ENCODE measurements around the gene LRRC63.
"Not testable (repeated sequence)": the region's sequence is repeated elsewhere in the genome, so short reads cannot be mapped to it uniquely, and the experiment has no call there.

LRRC63 gene, protein sequence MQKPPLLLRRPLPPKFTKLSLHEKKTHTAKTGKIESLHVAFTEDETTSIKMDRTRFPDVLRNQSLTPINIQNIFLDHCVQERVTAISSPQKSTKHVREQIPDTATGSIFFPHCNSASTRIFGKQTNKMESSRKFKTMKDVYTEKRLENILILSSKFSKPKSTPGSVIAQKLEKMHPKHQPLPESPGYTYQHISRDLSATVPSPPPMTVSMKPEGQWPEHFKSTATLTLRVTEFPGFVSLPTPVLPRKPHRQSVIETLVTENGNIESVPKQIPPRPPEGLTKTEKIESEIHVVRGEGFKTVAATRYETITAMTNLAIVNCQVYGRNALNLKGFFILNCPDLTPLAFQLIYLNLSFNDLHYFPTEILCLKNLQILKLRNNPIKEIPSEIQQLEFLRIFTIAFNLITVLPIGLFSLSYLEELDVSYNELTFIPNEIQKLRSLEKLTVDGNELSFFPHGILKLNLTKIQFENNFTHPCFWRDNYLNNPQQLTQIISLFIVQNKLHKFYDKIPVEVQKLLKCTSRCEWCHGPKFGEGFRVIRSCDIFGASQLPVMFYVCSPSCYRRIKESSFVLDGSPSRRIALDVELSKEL

DNA sequence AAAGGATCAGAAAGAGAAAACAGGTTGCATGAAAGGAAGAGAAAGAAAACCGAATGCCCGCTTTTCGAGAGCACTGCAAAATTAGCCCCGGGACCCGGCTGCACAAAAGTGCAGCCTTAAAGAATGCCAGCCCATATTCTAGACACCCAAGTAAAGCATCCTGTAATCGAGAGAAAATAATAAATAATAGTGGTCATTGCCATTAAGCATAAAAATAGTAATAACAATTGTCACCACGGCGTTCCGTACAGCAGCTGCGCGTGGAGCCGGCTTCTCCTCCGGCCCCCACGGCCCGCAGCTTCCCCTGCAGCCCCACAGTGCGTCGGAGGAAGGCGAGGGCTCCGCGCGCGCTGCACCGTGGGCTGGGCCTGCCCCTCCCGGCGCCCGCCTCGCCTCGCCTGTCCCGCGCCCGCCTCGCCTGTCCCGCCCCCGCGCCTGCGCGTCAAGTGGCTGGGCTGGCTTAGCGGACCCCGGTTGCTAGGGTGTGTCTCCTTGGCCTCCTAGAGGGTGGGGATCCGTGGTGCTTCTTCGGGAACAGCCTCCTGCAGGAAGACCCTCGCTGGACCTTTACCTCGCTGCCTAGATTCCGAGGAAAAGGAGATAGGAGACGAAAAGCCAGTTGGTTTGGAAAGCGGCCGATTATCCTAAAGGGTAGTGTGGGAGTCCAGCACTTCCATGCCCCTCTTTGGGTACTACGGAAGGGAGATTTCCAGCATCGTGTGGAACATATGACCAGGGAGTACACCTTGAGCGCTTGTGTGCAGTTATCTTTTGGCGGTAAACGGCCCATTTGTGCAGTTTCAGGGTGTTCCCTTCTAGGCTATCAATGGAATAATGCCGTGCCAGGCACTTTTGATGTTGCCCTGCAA is at the start of gene LRRC63:
Gene LRRC63, plus strand, starts transcription at position 446 of the 869 bp plus-strand sequence. CDS start 1,107 bp downstream, outside the sequence.
- DNase-seq (ENCODE audit: low read depth): peak; percentile 69

DNA sequence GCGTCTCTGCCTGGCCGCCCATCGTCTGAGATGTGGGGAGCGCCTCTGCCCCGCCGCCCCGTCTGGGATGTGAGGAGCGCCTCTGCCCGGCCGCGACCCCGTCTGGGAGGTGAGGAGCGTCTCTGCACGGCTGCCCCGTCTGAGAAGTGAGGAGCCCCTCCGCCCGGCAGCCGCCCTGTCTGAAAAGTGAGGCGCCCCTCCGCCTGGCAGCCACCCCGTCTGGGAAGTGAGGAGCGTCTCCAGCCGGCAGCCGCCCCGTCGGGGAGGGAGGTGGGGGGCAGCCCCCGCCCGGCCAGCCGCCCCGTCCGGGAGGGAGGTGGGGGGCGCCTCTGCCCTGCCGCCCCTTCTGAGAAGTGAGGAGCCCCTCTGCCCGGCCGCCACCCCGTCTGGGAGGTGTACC is 49.0 kb upstream of the LRRC63 start:
- DNase-seq (ENCODE audit: low read depth): not testable (repeated sequence)

DNA sequence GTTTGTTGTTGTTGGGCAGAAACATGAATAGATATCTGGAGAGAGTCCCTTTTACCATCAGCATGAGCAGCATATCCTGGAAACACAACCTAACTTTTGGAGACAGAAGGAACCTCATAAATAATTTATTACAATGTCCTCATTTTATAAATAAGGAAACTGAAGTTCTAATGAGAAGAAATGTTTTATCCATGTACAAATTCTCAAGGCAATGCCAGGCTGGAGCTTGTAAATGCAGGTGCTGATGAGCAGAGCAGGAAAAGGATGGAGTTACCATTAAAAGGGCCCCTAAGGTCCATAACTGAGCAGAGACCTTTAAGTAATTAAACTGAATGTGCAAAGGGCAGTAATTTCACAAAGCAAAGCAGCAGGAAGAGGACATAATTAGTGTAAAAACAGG is 47.1 kb upstream of the LRRC63 start:
- DNase-seq (ENCODE audit: low read depth): no peak

DNA sequence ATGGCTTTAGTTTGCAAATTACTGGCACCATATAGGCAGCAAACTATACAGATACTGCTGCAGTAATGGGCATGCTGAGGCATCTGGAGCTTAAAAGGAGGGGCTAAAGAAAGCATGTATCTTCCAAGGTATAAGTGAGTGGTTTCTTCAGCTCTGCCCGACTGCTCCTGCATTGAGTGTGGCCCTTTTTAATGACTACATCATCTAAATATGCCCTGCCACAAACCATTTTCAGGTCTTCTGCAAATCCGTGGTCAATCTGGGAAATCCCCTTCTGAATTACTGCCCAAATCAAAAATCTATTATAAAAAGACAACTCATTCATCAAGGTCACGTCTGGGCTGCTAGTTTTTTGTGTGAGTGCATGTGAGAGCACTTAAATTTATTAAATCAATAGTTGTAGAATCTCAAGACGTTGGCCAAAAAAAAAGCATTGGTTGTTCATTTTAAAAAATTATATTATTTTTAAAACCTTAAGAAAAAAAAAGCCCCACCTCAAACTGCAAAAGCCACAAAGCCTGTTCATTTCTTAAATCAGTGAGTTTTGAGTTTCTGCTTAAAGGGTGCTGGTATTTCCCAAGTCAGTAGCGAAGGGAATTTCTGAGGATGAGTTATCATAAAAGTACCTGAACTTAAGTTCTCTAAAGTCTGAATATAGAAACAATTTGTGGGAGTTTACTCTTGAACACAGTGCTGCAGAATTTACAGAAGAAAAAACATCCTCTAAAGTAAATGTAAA is 46.1 kb upstream of the LRRC63 start:
- DNase-seq (ENCODE audit: low read depth): no peak

DNA sequence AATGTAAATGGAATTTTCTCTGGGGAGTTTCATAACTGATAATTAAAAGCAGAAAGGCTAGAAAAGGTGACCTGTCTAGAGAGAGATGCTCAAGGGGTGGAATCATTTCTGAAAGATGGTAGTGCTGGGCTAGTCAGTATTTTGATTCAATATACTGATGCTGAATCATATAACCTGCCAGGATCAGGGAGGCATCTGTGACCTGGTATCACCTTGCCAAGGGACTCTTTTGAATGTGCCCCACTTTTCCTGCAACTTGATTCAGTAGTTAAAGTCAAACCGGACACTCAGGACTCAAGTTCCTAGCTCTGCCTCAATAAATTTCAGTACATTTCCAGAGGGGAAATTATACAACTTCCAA is 45.5 kb upstream of the LRRC63 start:
- no peak for DNase-seq (ENCODE audit: low read depth)

DNA sequence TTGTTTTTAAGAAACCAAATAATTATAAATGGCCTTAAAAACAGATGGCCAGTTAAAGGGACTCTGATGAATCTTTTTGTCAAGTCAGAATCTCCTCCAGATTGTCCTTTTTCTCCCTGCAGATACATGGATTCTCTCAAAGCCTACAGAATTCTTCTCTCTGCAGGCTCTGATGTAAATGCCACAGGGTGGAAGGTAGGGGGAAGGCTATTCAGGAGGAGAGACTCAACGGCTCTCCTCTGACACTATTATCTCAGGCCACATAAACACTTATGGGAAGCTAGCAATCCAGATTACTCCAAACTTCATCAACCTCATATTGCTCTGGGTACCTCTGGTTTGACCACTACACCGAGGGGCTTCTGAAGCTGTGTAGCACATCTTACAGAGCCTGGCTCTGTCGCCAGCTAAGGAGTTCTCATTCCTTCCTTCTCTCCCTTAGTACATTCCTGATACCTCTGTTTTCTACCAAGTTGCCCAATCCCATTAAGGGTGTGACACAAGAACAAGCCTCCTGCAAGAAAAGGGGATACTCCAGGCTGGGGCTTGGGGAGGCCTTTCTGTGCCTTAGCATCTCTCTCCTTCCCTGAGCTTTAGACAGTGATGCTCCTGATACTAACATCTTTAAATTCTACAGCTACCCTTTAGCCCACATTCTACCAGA is 44.6 kb upstream of the LRRC63 start:
- no peak for DNase-seq (ENCODE audit: low read depth)

DNA sequence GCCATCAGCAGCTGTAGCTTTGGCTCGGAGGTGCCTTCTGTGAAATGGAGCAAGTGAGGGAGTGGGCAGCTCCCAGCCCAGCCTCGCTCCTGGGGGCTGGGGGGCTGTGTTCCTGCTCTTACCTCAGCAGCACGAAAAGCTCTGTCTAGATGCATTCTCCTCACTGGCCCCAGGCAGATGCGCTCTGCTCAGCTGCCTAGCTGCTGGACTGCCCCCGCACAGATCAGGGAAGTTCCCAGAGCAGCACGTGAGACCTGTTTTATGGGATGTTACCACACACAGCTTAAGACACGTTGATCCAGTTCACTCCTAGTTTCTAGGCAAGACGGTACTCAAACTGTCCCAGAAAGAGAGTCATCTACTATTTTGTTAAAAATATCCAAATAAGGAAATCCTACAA is 43.4 kb upstream of the LRRC63 start:
- no peak for DNase-seq (ENCODE audit: low read depth)

DNA sequence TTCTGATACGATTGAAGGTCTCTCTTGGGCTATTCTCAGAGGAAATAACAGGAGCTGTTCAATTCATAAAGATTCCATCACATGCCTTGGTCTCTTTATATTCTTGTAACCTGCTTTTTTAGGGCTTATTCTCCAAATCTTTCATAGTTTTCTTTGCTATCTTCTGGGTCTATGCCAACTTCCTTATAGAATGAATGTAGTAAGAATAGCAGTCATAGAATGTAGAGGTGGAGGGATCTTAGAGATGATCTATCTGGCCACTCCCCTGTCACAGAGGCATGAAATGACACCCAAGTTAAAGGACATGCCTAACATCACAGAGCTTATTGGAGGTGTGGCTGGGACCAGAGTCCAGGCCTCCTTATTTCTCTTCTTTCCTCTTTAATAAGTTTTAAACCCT is 42.9 kb upstream of the LRRC63 start:
- DNase-seq (ENCODE audit: low read depth): no peak

DNA sequence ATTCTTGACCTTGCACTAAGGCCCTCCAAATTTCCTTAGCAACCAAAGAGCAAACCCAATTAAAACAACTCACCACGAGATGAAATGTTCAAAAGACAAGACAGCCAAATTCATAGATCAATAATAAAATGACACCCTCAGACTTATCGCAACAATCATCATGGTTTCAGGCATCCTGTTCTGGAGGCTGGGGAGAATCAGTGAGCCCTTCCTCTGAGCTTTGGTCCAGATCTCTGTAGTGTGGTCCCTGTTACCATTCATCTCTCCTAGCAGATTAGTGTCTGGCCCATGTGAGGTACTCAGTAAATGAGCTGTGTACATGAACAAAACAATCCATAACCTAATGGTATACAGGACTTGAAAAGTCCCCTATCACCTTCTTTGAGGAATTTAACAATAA is 42.0 kb upstream of the LRRC63 start:
- no peak for DNase-seq (ENCODE audit: low read depth)

DNA sequence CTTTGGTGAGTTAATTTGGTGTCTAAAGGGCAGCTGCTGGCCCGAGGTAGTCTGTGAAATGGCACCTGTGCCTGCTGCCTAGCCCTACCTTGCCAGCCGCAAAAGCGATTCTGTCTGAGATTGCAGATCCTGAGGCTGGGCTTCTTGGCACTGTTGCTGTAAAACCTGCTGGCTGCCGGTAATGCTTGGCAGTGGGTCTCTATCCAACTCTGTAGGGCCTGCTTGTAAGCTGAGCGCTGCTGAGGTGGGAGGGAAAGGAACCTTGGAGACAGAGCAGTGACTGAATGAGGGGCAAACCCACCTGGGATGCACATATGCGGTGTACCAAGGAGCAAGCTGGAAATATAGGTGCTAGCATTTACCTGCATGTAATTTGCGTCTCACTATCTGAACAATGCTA is 41.5 kb upstream of the LRRC63 start:
- DNase-seq (ENCODE audit: low read depth): no peak

DNA sequence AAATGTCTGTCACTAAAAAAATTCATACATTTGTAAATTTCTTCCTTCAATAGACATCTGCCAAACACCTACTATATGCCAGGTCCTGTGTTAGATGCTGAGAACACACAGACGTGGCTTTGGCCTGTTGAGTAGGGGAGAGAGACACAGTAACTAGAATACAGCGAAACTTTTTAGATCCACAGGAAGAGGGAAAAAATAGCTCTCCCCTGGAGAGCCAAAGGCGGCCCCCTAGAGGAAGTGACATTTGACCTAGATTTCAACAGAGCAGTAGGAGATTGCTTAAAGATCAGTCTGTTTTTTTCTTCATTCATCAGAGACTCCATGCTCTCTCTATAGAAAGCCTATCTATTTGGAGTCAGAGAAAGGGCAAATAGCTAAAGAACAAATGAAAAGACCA is 41.0 kb upstream of the LRRC63 start:
- no peak for DNase-seq (ENCODE audit: low read depth)

DNA sequence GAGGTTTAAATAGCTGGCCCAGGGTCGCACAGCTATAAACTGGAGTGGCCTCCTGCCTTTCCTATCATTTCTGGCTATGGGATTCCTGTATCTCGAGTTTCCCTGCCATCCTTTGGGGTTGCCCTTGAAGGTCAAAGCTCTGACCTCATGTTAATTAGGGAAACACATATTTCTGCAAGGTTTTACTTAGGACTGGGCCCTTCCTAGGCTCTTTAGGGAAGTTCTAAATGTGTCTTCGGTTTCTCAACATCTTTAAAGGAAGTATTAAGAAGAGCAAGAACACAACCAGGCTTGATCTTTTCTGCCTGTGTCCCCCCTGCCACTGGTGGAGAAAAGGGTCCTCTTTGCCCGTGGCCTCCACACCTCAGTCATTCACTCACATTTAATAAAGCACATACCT is 40.5 kb upstream of the LRRC63 start:
- no peak for DNase-seq (ENCODE audit: low read depth)

DNA sequence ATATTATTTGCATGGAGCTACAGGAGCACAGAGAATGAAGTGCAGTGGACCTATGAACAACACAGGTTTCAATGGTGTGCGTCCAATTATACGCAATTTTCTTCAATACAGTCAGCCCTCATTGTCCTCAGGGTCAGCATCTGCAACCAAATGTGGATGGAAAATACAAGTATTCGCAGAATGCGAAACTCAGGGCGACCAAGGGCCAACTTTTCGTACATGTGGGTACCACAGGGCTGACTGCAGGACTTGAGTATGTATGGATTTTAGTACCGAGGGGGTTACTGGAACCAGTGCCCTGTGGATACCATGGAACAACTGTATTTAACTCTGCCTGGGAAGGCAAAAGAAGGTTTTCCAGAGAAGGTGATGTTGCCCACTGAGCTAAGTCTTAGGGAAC is 40.0 kb upstream of the LRRC63 start:
- DNase-seq (ENCODE audit: low read depth): no peak

DNA sequence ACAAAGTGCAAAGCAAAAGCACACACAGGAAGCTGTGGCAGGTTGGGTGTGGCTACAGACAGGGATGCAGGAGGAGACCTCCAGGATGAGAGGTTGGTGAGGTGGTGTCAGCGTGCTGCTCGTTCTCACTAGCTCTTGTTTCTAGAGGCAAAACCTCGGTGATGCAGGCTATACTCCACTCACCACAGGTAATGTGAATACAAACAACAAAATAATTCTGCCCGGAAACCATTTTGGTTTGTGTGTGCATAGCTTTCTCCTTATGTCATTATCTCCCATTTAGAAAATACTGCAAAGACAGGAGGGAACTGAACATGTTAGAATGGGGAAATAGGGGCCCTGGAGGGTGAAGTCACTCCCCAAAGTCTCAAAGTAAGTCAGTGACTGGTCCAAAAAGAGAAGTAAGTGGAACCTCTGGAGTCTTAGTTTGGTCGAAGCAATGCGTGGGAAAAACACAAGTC is 39.2 kb upstream of the LRRC63 start:
- no peak for DNase-seq (ENCODE audit: low read depth)

DNA sequence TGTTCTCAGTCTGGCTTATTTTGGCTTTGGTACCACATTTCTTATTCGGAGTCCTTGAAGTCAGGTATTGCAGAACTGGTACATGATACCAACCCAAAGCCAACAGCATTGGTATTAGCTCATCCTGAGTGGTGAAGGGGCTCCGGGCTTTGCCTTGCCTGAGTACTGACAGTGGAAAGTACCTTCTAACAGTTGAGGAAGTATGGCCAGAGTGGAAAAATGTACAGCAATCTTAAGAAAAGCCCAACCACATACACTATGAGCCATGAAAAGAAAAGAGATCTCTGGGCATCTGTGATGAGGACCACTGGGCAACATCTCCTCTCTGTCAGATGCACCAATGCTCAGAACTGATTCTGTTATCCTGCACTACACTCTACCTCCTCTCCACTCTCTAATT is 38.1 kb upstream of the LRRC63 start:
- no peak for DNase-seq (ENCODE audit: low read depth)

DNA sequence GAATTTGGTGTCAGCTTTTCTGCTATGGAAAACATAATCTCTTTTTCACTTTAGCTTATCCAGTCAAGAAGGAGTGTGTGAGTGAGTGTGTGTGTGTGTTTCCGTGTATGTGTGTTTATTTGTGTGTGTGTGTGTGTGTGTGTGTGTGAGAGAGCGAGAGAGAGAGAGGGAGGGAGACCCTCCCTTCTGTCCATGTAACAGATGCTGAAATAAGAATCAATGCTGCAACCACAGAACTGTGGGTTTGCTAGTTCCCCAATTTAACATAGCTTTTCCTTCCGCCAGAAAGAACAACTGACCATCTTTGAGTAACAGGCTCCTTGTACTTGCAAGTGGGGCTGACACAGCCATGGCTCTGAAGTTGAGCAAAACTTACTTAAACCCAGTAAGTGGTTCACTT is 35.0 kb upstream of the LRRC63 start:
- DNase-seq (ENCODE audit: low read depth): no peak

DNA sequence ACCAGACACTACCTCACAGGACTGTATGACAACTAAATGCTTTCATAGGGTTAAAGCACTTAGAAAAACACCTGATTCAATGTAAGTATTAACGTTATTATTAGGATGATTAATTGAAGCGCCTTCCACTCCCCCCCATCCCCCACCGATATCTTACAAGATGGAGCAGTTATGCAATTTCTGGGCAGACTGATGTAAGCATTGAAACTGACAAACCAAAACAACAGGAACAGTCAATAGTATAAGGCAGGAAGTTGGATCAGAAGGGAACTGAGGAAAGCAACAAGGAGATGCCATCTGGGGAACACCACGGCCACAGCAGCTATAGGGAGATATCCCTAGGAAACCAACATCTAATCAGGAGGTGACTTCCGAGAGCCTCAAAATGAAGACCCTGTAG is 33.6 kb upstream of the LRRC63 start:
- DNase-seq (ENCODE audit: low read depth): no peak

DNA sequence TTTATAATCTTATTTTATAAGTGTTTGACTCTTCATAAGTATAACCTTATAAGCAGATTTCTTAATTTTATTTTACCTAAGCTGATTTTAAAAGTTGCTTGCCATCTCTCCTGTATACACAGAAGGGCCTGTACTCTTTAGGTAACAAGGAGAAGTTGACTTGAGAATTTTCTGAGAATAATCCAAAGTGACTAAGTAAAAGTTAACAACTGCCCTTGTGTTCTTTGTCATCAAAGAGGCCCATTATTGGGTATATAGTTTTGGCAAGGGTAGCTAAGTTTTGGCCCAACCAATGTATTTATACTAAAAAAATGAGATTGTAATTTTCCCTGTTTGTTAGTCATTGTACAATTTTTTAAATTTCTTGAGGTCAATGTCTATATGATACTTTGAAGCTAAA is 32.9 kb upstream of the LRRC63 start:
- DNase-seq (ENCODE audit: low read depth): no peak

DNA sequence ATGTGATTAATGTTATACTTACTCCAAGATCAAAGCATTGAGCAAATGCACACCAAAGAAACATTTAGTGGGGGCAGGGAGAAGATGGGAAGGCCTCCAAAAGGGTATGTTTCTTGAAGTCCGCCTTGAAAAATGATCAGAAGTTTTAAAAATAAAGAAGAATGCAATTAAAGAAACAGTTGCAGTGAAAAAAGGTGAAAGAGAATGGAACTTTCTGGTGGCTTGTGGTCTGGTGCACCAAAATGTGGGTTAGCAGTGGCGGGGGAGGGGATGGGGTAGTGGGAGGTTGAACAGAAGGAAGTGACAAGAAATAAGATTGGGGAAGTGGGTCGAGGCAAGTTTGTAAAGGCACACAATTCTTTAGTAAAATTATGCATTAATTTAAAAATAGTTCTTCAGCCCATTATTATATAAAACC is 32.2 kb upstream of the LRRC63 start:
- DNase-seq (ENCODE audit: low read depth): peak; percentile 42

DNA sequence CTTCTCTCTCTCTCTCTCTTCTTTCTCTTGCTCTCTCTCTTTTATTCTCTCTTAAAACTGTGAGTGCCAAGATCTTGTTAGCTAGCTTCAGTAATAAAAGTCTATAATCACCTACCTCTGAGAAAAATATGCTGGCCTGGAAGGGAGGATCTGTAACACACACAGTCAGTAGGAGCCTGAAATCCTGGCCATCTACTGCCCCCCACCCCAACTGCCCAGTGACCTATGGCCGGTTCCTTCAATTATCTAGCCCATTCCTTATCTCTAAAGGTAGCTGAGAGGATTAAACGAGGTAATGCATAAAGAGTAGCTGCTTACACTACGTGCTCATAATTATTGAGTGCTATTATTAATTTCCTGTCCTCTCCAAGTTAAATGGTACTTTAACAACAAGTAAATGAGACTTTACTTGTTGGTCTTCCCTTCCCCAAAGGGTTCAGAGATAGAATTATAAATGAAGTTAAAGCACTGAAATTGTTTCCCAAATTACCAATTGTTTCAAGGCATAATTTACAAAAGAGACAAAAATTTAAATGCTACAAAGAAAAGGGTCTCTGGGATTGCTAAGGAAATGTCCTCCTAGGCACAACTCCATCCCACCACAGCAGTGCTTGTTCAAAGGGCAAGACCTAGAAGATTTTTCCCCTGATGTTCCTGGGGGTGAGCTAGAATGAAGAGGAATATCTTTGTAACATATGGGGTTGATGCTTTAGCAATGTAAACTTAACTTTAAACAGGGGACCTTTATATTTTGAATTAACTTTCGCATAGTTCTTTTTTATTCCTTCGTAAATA is 31.6 kb upstream of the LRRC63 start:
- no peak for DNase-seq (ENCODE audit: low read depth)

DNA sequence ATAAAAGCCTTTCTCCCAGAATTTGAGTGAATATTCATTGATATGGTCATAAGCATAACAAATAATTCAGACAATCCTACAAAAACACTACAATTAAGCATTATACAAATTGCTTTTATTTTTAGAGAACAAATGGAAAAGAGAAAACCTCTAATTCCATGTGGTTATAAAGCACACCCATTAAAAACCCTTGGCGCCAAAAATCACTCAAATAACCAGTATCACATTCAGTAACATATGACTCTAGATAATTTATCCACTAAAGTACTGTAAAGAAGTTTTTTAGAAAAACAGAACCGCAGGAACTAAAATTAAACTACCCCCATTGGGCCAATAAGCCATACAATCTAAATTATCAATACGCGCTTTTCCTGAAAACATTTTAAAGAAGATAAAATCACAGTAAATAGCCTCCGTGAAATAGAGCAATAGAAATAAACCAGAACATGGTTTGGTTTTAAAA is 30.3 kb upstream of the LRRC63 start:
- DNase-seq (ENCODE audit: low read depth): no peak
